AG09319 (cell line): ENCODE data around the gene ASTN2.
A peak's percentile ranks its signal among the peaks of the same experiment; 100 is the strongest.

Experiments
- DNase-seq: peaks from one replicate; pipeline ENCODE4 v3.0.0-alpha.2; 2010; ENCODE audit warnings: low read depth; ENCODE audit errors: extremely low read depth
- CTCF ChIP-seq: IDR thresholded peaks from 2 replicates; pipeline ENCODE4 v1.5.1; 2011; ENCODE audit warnings: low read depth, mild to moderate bottlenecking, inconsistent platforms, low read length, moderate library complexity

ASTN2 gene

GRCh38 chr9:116604251-116604650 lies 810.6 kb downstream of the ASTN2 start:
- no peak for DNase-seq
- TF ChIP-seq CTCF, result no peak

GRCh38 chr9:116599342-116599884 lies 815.4 kb downstream of the ASTN2 start:
- DNase-seq, result no peak
- TF ChIP-seq CTCF, result no peak

GRCh38 chr9:116596646-116597045 lies 818.2 kb downstream of the ASTN2 start:
- no peak for TF ChIP-seq CTCF
- no peak for DNase-seq

GRCh38 chr9:116594547-116594946 lies 820.3 kb downstream of the ASTN2 start:
- peak; percentile 48 for DNase-seq
- TF ChIP-seq CTCF, result no peak

- no peak for TF ChIP-seq CTCF
- DNase-seq, result no peak
Measured at GRCh38 chr9:116592970-116593369, 821.9 kb downstream of the ASTN2 start.

- no peak for DNase-seq
- TF ChIP-seq CTCF, result peak; percentile 44
Measured at GRCh38 chr9:116589392-116590354, 825.2 kb downstream of the ASTN2 start.

GRCh38 chr9:116587919-116588318 lies 826.9 kb downstream of the ASTN2 start:
- no peak for TF ChIP-seq CTCF
- DNase-seq, result no peak
